KG1 (cell line): ENCODE results near the gene MATN1.

Experiments
- DNase-seq: peaks from one replicate; lab custom pipeline; 2025; lab: John Stamatoyannopoulos, UW

Gene MATN1

GRCh38 chr1:30682396-30683275 lies 40.7 kb downstream of the MATN1 start:
- no peak for DNase-seq

GRCh38 chr1:30681782-30682181 lies 41.6 kb downstream of the MATN1 start:
- DNase-seq, result no peak

GRCh38 chr1:30680879-30681278 lies 42.5 kb downstream of the MATN1 start:
- no peak for DNase-seq

GRCh38 chr1:30680429-30680828 lies 43.0 kb downstream of the MATN1 start:
- no peak for DNase-seq

DNA sequence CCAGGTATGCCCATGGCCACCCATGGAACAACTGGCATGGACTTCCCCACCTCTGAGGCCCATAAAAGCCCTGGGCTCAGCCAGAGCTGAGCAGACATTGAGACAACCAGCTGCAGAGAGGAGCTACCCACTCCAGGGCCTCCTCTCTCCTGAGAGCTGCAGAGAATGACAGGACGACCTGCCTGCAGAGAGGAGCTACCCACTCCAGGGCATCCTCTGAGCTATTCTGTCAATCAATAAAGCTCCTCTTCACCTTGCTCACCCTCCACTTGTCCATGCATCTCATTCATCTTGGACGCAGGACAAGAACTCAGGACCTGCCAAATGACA lies 43.4 kb downstream of the MATN1 start:
- no peak for DNase-seq

DNA sequence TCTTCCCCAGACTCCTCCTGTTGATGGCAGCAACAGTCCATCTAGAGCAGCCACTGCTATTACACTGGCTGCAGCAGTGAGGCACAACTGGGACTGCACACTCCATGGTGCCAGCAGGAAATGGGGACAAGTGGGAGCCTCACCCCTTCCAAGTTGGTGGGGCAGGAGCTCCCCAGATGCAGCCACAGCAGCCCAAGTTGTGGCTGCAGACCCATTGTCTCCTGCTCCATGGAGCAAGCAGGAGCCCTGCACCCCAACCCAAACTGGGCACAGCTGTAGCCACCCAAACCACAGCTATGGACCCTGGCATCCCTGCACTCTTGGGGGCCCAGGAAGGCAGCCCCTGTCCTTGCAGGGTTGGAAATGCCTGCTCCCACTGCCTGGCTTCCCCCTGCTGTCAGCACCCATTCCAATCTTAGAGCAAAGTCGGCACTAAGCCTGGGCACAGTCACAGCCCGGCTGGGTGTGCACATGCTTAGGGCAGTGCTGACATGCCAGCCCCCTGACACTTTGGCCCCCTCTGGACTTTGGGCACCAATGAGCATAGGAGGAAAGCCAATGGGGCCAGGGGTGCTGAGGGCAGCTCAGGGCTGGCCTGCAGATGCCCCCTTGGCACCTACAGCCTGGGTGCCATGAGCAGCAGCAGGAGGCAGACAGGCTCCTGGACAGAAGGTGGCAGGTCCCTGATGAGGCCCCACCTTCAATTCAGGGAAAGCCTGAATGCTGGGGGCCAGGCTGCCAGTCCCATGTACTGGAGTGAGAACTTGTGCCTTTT lies 44.0 kb downstream of the MATN1 start:
- DNase-seq, result no peak

- DNase-seq, result no peak
Measured at GRCh38 chr1:30678209-30678608, 45.2 kb downstream of the MATN1 start.

- no peak for DNase-seq
Measured at GRCh38 chr1:30677471-30677870, 45.9 kb downstream of the MATN1 start.

DNA sequence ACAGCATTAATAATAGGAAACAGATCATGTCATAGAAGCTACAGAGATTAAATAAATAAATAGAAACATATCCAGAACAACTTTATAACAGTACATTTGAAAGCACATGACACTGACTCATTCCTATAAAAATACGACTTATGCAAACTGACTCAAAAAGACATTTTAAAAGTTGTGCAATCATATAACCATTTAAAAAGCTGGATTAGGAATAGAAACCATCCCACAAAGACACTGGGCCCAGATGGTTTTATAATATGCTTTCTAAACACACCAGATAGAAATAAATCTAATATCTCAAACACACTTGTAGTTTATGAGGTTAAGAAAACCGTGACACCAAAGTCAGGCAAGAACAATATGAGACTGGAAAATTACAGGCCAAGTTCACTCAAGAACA lies 47.6 kb downstream of the MATN1 start:
- no peak for DNase-seq

GRCh38 chr1:30675289-30675688 lies 48.1 kb downstream of the MATN1 start:
- no peak for DNase-seq

- DNase-seq, result no peak
Measured at GRCh38 chr1:30673395-30673794, 50.0 kb downstream of the MATN1 start.

GRCh38 chr1:30672661-30673060 lies 50.7 kb downstream of the MATN1 start:
- DNase-seq, result no peak

- DNase-seq, result no peak
Measured at GRCh38 chr1:30670240-30671060, 52.9 kb downstream of the MATN1 start.

- no peak for DNase-seq
Measured at GRCh38 chr1:30668546-30669327, 54.6 kb downstream of the MATN1 start.

GRCh38 chr1:30668024-30668423 lies 55.4 kb downstream of the MATN1 start:
- no peak for DNase-seq

GRCh38 chr1:30666756-30667273 lies 56.6 kb downstream of the MATN1 start:
- no peak for DNase-seq

- DNase-seq, result no peak
Measured at GRCh38 chr1:30665216-30666010, 58.0 kb downstream of the MATN1 start.

GRCh38 chr1:30664103-30664755 lies 59.2 kb downstream of the MATN1 start:
- no peak for DNase-seq

GRCh38 chr1:30663596-30664091 lies 59.7 kb downstream of the MATN1 start:
- no peak for DNase-seq

DNA sequence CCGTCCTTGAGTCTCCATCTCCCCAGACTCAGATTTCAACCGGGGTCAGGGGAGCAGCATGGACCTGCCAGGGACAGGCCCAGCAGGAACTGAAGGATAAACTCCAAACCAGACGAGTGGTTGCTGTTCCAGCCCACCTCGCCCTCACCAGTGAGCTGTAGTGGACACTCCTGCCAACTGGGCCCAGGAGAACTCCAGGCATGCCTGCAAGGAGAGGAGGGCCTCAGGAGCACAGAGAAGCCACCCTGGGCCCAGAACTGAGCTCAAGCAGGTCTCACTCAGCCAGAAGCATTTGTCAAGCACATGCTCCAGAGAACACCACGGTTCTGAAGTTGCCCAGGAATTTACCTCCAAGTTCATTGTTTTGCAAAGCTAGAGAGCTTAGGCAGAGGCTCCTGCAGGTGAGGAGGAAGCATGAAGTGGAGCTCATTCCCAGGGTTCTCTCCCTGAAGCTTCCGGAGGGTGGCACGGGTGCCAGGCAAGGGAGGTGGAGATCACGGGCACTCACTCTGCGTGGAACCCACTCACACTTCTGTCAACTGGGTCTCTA lies 61.0 kb downstream of the MATN1 start:
- DNase-seq, result no peak
